H9 (cell line): Measurements from ENCODE around the gene EVI5. TPM values are rescaled to one million over a fixed set of nuclear protein-coding genes. Genes with fewer than 3 reads are reported as not detected.
A peak's percentile ranks its signal among the peaks of the same experiment; 100 is the strongest.

Experiments
- DNase-seq: peaks from one replicate; pipeline ENCODE4 v3.0.0-alpha.2; 2017
- H2AFZ ChIP-seq: one replicate; pipeline ENCODE4 v1.6.1; 2013; ENCODE audit warnings: mild to moderate bottlenecking, low read length, control low read depth, moderate library complexity
- H2AK5ac ChIP-seq: 2 replicates; pipeline ENCODE4 v1.6.1; 2013; ENCODE audit warnings: low read length, control low read depth, mixed read lengths; ENCODE audit not compliant: insufficient read length
- H2BK120ac ChIP-seq: one replicate; pipeline ENCODE4 v1.6.1; 2013; ENCODE audit warnings: low read depth, mild to moderate bottlenecking, low read length, control low read depth, inconsistent platforms; ENCODE audit not compliant: poor library complexity, severe bottlenecking
- H2BK12ac ChIP-seq: 2 replicates; pipeline ENCODE4 v1.6.1; 2013; ENCODE audit warnings: low read length, control low read depth, mixed read lengths, low read depth; ENCODE audit not compliant: insufficient read length
- H2BK15ac ChIP-seq: 2 replicates; pipeline ENCODE4 v1.6.1; 2013; ENCODE audit warnings: low read depth, low read length, control low read depth
- H2BK20ac ChIP-seq: one replicate; pipeline ENCODE4 v1.6.1; 2013; ENCODE audit warnings: low read depth, mild to moderate bottlenecking, low read length, control low read depth, inconsistent platforms; ENCODE audit not compliant: poor library complexity, severe bottlenecking
- H2BK5ac ChIP-seq: 2 replicates; pipeline ENCODE4 v1.6.1; 2013; ENCODE audit warnings: low read length, control low read depth, mixed read lengths; ENCODE audit not compliant: insufficient read length
- H3K14ac ChIP-seq: 2 replicates; pipeline ENCODE4 v1.6.1; 2013; ENCODE audit warnings: low read length, control low read depth; ENCODE audit not compliant: insufficient read depth
- H3K18ac ChIP-seq: 2 replicates; pipeline ENCODE4 v1.6.1; 2013; ENCODE audit warnings: low read depth, mild to moderate bottlenecking, mixed read lengths, low read length, control low read depth; ENCODE audit not compliant: insufficient read length
- H3K23ac ChIP-seq: 2 replicates; pipeline ENCODE4 v1.6.1; 2013; ENCODE audit warnings: low read length, control low read depth, mixed read lengths, low read depth; ENCODE audit not compliant: insufficient read length
- H3K23me2 ChIP-seq: 2 replicates; pipeline ENCODE4 v1.6.1; 2013; ENCODE audit warnings: low read depth, mild to moderate bottlenecking, mixed read lengths, low read length, control low read depth; ENCODE audit not compliant: insufficient read length, poor library complexity, severe bottlenecking
- H3K27ac ChIP-seq: 2 replicates; pipeline ENCODE4 v1.5.1; 2013; ENCODE audit warnings: low read length, control low read depth, mixed read lengths, low read depth; ENCODE audit not compliant: insufficient read length
- H3K27me3 ChIP-seq: 2 replicates; pipeline ENCODE4 v1.6.1; 2013; ENCODE audit warnings: low read length, control low read depth, inconsistent platforms; ENCODE audit not compliant: insufficient read depth
- H3K4ac ChIP-seq: 2 replicates; pipeline ENCODE4 v1.6.1; 2013; ENCODE audit warnings: low read depth, mild to moderate bottlenecking, control low read depth, inconsistent platforms, low read length, moderate library complexity
- H3K4me1 ChIP-seq: 2 replicates; pipeline ENCODE4 v1.6.1; 2013; ENCODE audit warnings: low read length, control low read depth, inconsistent platforms; ENCODE audit not compliant: insufficient read depth
- H3K4me2 ChIP-seq: 2 replicates; pipeline ENCODE4 v1.6.1; 2013; ENCODE audit warnings: low read length, control low read depth, mixed read lengths; ENCODE audit not compliant: insufficient read length, insufficient read depth
- H3K56ac ChIP-seq: 2 replicates; pipeline ENCODE4 v1.6.1; 2013; ENCODE audit warnings: low read depth, mild to moderate bottlenecking, mixed read lengths, low read length, control low read depth; ENCODE audit not compliant: insufficient read length
- H3K79me1 ChIP-seq: 2 replicates; pipeline ENCODE4 v1.6.1; 2013; ENCODE audit warnings: low read depth, mild to moderate bottlenecking, moderate library complexity, low read length, control low read depth, inconsistent platforms; ENCODE audit not compliant: insufficient read depth, poor library complexity, severe bottlenecking
- H3K79me2 ChIP-seq: 2 replicates; pipeline ENCODE4 v1.6.1; 2013; ENCODE audit warnings: low read length, control low read depth, inconsistent platforms; ENCODE audit not compliant: insufficient read depth
- H3K9ac ChIP-seq: 2 replicates; pipeline ENCODE4 v1.6.1; 2013; ENCODE audit warnings: low read length, control low read depth, mixed read lengths; ENCODE audit not compliant: insufficient read length; ENCODE audit errors: extremely low read depth
- H3K9me3 ChIP-seq: one replicate; pipeline ENCODE4 v1.6.1; 2013; ENCODE audit warnings: low read depth, low read length, inconsistent platforms; ENCODE audit not compliant: control insufficient read depth
- H3T11ph ChIP-seq: one replicate; pipeline ENCODE4 v1.6.1; 2013; ENCODE audit warnings: mild to moderate bottlenecking, low read length, control low read depth, inconsistent platforms
- H4K20me1 ChIP-seq: one replicate; pipeline ENCODE4 v1.6.1; 2013; ENCODE audit not compliant: control insufficient read depth, insufficient read length, insufficient read depth
- H4K5ac ChIP-seq: 2 replicates; pipeline ENCODE4 v1.6.1; 2013; ENCODE audit warnings: low read depth, mild to moderate bottlenecking, mixed read lengths, low read length, control low read depth; ENCODE audit not compliant: insufficient read length
- H4K8ac ChIP-seq: replicated peaks from 2 replicates; pipeline ENCODE4 v1.6.1; 2013; ENCODE audit warnings: low read length, control low read depth, mixed read lengths, low read depth; ENCODE audit not compliant: insufficient read length
- H4K91ac ChIP-seq: 2 replicates; pipeline ENCODE4 v1.6.1; 2013; ENCODE audit warnings: low read depth, mild to moderate bottlenecking, moderate library complexity, mixed read lengths, low read length, control low read depth; ENCODE audit not compliant: insufficient read length
- H3K27ac Mint-ChIP-seq, 3 experiments: 2 replicates in 2 of 3; 3 replicates in 1 of 3; pipeline ENCODE4 v1.8.0; 2020 to 2021; ENCODE audit warnings: mixed read lengths in 3 of 3, mild to moderate bottlenecking in 1 of 3, moderate library complexity in 1 of 3
- H3K27me3 Mint-ChIP-seq: 2 replicates; pipeline ENCODE4 v1.8.0; 2021; ENCODE audit warnings: low read depth, mild to moderate bottlenecking, moderate library complexity, mixed read lengths
- H3K36me3 Mint-ChIP-seq, 3 experiments: 2 replicates in 2 of 3; 3 replicates in 1 of 3; pipeline ENCODE4 v1.8.0; 2020 to 2021; ENCODE audit warnings: low read depth in 3 of 3, mixed read lengths in 3 of 3; ENCODE audit not compliant: insufficient read depth in 1 of 3
- H3K4me1 Mint-ChIP-seq, 2 experiments: 2 replicates each; pipeline ENCODE4 v1.8.0; 2020; ENCODE audit warnings: mixed read lengths in 2 of 2
- H3K4me3 Mint-ChIP-seq, 2 experiments: 2 replicates in 1 of 2; 3 replicates in 1 of 2; pipeline ENCODE4 v1.8.0; 2020 to 2021; ENCODE audit warnings: mild to moderate bottlenecking in 2 of 2, mixed read lengths in 2 of 2, moderate library complexity in 1 of 2
- H3K9me3 Mint-ChIP-seq, 2 experiments: 2 replicates in 1 of 2; 3 replicates in 1 of 2; pipeline ENCODE4 v1.8.0; 2020; ENCODE audit warnings: mild to moderate bottlenecking in 2 of 2, mixed read lengths in 2 of 2, moderate library complexity in 1 of 2
- WGBS: extraction: QIAGEN DNeasy Blood & Tissue Kit; methylation state at CpG from one replicate; pipeline ENCODE4 v1.1.7; 2013; ENCODE audit warnings: missing lambda C conversion rate, low lambda C conversion rate, mixed read lengths; ENCODE audit not compliant: insufficient read length; ENCODE audit errors: extremely low coverage; 5-methylcytosine and 5-hydroxymethylcytosine counted together
- total RNA-seq: library from RNA; stranded (reverse); gene quantifications from 2 replicates; pipeline ENCODE4 v1.2.1, GENCODE V29; 2021
- TF ChIP-seq, protein P1 (sequence below): fragments of 200-600 bp; sonication (generic); conservative IDR thresholded peaks from 3 replicates; pipeline ENCODE4 v1.8.0; 2021; ENCODE audit warnings: antibody characterized with exemption, mild to moderate bottlenecking

The EVI5 gene
- total RNA-seq, 1 experiment from 2014 or later, result 9.7 TPM

DNA sequence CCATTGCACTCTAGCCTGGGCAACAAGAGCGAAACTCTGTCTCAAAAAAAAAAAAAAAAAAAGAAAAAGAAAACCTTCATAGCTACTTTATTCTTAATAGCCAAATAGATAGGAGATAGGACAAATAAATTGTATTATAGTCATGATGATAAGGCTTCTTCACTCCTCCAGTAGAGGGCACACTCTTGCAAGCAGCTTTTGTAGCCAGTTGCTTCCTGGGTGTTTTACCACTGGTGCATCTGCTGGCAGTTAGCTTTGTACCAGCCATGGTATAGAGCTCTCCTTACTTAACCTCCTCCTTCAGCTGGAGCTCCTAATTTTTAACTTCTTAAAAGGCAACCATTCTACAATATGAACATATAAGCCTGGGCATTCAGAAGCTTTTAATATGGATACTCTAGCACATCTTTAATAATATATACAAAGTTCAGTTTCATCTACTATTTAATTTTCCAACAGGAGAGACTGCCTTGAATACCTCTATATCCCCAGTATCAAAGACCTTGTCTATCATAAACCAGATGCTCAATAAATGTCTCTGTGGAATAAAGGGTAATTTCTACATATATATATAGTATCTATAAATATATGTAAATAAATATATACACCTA is 35.8 kb downstream of the EVI5 start:
- no peak overlapping the region for H2BK12ac ChIP-seq
- no peak overlapping the region for H3K18ac ChIP-seq
- H3K14ac ChIP-seq, result no peak overlapping the region
- H2AFZ ChIP-seq, result no peak overlapping the region
- TF ChIP-seq, protein P1, sequence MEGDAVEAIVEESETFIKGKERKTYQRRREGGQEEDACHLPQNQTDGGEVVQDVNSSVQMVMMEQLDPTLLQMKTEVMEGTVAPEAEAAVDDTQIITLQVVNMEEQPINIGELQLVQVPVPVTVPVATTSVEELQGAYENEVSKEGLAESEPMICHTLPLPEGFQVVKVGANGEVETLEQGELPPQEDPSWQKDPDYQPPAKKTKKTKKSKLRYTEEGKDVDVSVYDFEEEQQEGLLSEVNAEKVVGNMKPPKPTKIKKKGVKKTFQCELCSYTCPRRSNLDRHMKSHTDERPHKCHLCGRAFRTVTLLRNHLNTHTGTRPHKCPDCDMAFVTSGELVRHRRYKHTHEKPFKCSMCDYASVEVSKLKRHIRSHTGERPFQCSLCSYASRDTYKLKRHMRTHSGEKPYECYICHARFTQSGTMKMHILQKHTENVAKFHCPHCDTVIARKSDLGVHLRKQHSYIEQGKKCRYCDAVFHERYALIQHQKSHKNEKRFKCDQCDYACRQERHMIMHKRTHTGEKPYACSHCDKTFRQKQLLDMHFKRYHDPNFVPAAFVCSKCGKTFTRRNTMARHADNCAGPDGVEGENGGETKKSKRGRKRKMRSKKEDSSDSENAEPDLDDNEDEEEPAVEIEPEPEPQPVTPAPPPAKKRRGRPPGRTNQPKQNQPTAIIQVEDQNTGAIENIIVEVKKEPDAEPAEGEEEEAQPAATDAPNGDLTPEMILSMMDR, result peak; percentile 79
- peaks cover 1% of the 10 kb centered on the region for H3K79me2 ChIP-seq
- no peaks in the 10 kb centered on the region for H3K27me3 ChIP-seq
- H2BK20ac ChIP-seq, result no peak overlapping the region
- H3K4me2 ChIP-seq, result no peak overlapping the region
- no peak overlapping the region for H3K27ac Mint-ChIP-seq
- peak; percentile 44 for DNase-seq
- no peak overlapping the region for H2BK15ac ChIP-seq
- no peaks in the 10 kb centered on the region; a peak in 1 of 7 replicates for H3K36me3 Mint-ChIP-seq
- no peaks in the 10 kb centered on the region for H3K27me3 Mint-ChIP-seq
- H3K4me3 Mint-ChIP-seq, result no peak overlapping the region
- H3K4me1 Mint-ChIP-seq, result peaks cover 3 to 5% of the 10 kb centered on the region in 2 experiments; a peak in 1 of 4 replicates
- H4K5ac ChIP-seq, result no peak overlapping the region
- H3K79me1 ChIP-seq, result no peaks in the 10 kb centered on the region
- no peak overlapping the region for H3K9ac ChIP-seq
- no peak overlapping the region for H3K27ac ChIP-seq
- H2AK5ac ChIP-seq, result no peak overlapping the region
- no CpG with 5 or more reads among the region's 1 CpG for WGBS
- no peaks in the 10 kb centered on the region for H4K20me1 ChIP-seq
- no peak overlapping the region for H4K91ac ChIP-seq
- H3K4ac ChIP-seq, result no peak overlapping the region
- no peaks in the 10 kb centered on the region for H3K23me2 ChIP-seq
- H3K4me1 ChIP-seq, result no peaks in the 10 kb centered on the region
- H3K56ac ChIP-seq, result no peak overlapping the region
- H3T11ph ChIP-seq, result no peak overlapping the region
- no peaks in the 10 kb centered on the region for H3K9me3 Mint-ChIP-seq
- H3K9me3 ChIP-seq, result no peaks in the 10 kb centered on the region
- H2BK5ac ChIP-seq, result no peak overlapping the region
- no peak overlapping the region for H2BK120ac ChIP-seq
- no peak overlapping the region for H4K8ac ChIP-seq
- H3K23ac ChIP-seq, result no peak overlapping the region
